Liver (tissue), 9 donors: ENCODE data around the gene COP1. TPM values are rescaled to one million over a fixed set of nuclear protein-coding genes. Genes with fewer than 3 reads are reported as not detected.

Experiments
- DNase-seq: peaks from one replicate; pipeline ENCODE4 v3.0.0-alpha.2; 2017; ENCODE audit warnings: low spot score
- H3K27ac ChIP-seq, 2 donors: one replicate each; pipeline ENCODE4 v1.7.0; 2013; ENCODE audit warnings: inconsistent platforms in 2 of 2, low read length in 2 of 2, control low read depth in 1 of 2, low read depth in 1 of 2, mild to moderate bottlenecking in 1 of 2
- H3K27me3 ChIP-seq, 4 donors: one replicate each; pipeline versions ENCODE4 v1.6.1 to v1.7.0; 2013; ENCODE audit warnings: low read length in 3 of 4, inconsistent platforms in 1 of 4, mild to moderate bottlenecking in 1 of 4, moderate library complexity in 1 of 4; ENCODE audit not compliant: control insufficient read depth in 4 of 4, insufficient read depth in 4 of 4
- H3K36me3 ChIP-seq, 4 donors: one replicate each; pipeline versions ENCODE4 v1.6.1 to v1.7.0; 2013; ENCODE audit warnings: low read length in 3 of 4, mild to moderate bottlenecking in 3 of 4, low read depth in 1 of 4, moderate library complexity in 1 of 4; ENCODE audit not compliant: control insufficient read depth in 4 of 4, insufficient read depth in 3 of 4
- H3K4me1 ChIP-seq, 4 donors: one replicate each; pipeline versions ENCODE4 v1.6.1 to v1.7.0; 2013; ENCODE audit warnings: low read length in 3 of 4, mild to moderate bottlenecking in 3 of 4, moderate library complexity in 1 of 4; ENCODE audit not compliant: control insufficient read depth in 4 of 4, insufficient read depth in 4 of 4
- H3K4me3 ChIP-seq, 3 donors: one replicate each; pipeline versions ENCODE4 v1.6.1 to v1.7.0; 2013; ENCODE audit warnings: low read length in 3 of 3, control low read depth in 1 of 3, low read depth in 1 of 3, mild to moderate bottlenecking in 1 of 3
- H3K9ac ChIP-seq, 2 donors: one replicate each; pipeline ENCODE4 v1.7.0; 2013; ENCODE audit warnings: low read length in 2 of 2, mild to moderate bottlenecking in 2 of 2, moderate library complexity in 2 of 2, control low read depth in 1 of 2, low read depth in 1 of 2
- H3K9me3 ChIP-seq, 4 donors: one replicate each; pipeline versions ENCODE4 v1.6.1 to v1.7.0; 2013; ENCODE audit warnings: low read length in 3 of 4; ENCODE audit not compliant: control insufficient read depth in 4 of 4
- ATF3 ChIP-seq: IDR thresholded peaks from 2 replicates; pipeline ENCODE4 v1.6.1; 2016; ENCODE audit warnings: antibody characterized with exemption
- CTCF ChIP-seq: fragments of 150-350 bp; IDR thresholded peaks from 2 replicates; pipeline ENCODE4 v1.5.1; 2017; ENCODE audit warnings: improper control_type of control experiment, low read depth, low read length; ENCODE audit not compliant: missing input control
- EGR1 ChIP-seq, 2 donors: IDR thresholded peaks; 2 replicates each; pipeline ENCODE4 v1.6.1; 2016 to 2018; ENCODE audit warnings: antibody characterized with exemption in 2 of 2, low read depth in 2 of 2
- FOXA1 ChIP-seq: IDR thresholded peaks from 2 replicates; pipeline ENCODE4 v1.6.1; 2016; ENCODE audit warnings: antibody characterized with exemption
- FOXA2 ChIP-seq: IDR thresholded peaks from 2 replicates; pipeline ENCODE4 v1.6.1; 2016; ENCODE audit warnings: antibody characterized with exemption
- GABPA ChIP-seq, 2 donors: IDR thresholded peaks in 1 of 2; conservative IDR thresholded peaks in 1 of 2; 2 replicates each; pipeline ENCODE4 v1.6.1; 2016; ENCODE audit warnings: antibody characterized with exemption in 2 of 2, mild to moderate bottlenecking in 1 of 2, moderate library complexity in 1 of 2
- HNF4A ChIP-seq, 2 donors: conservative IDR thresholded peaks; 2 replicates each; pipeline ENCODE4 v1.6.1; 2016; ENCODE audit warnings: antibody characterized with exemption in 2 of 2, mild to moderate bottlenecking in 2 of 2
- HNF4G ChIP-seq: IDR thresholded peaks from 2 replicates; pipeline ENCODE4 v1.6.1; 2016; ENCODE audit warnings: antibody characterized with exemption
- JUND ChIP-seq, 2 donors: IDR thresholded peaks; 2 replicates each; pipeline ENCODE4 v1.6.1; 2016; ENCODE audit warnings: antibody characterized with exemption in 2 of 2
- NR2F2 ChIP-seq: IDR thresholded peaks from 2 replicates; pipeline ENCODE4 v1.6.1; 2016; ENCODE audit warnings: antibody characterized with exemption
- RAD21 ChIP-seq, 2 donors: IDR thresholded peaks; 2 replicates each; pipeline ENCODE4 v1.6.1; 2016; ENCODE audit warnings: antibody characterized with exemption in 2 of 2, mild to moderate bottlenecking in 2 of 2
- RXRA ChIP-seq, 2 donors: IDR thresholded peaks; 2 replicates each; pipeline ENCODE4 v1.6.1; 2017 to 2018; ENCODE audit warnings: antibody characterized with exemption in 2 of 2, mild to moderate bottlenecking in 1 of 2
- TAF1 ChIP-seq: conservative IDR thresholded peaks from 2 replicates; pipeline ENCODE4 v1.6.1; 2016; ENCODE audit warnings: antibody characterized with exemption, mild to moderate bottlenecking
- YY1 ChIP-seq: IDR thresholded peaks from 2 replicates; pipeline ENCODE4 v1.6.1; 2016; ENCODE audit warnings: antibody characterized with exemption, mild to moderate bottlenecking
- ZBTB33 ChIP-seq: IDR thresholded peaks from 2 replicates; pipeline ENCODE4 v1.6.1; 2016; ENCODE audit warnings: antibody characterized with exemption
- WGBS: extraction: QIAGEN DNeasy Blood & Tissue Kit; methylation state at CpG from one replicate; pipeline ENCODE4 v1.1.7; 2013; 5-methylcytosine and 5-hydroxymethylcytosine counted together
- polyA plus RNA-seq, 2 donors: library from polyadenylated mRNA; stranded (reverse) in 1 of 2; unstranded in 1 of 2; fragments of 200-250 nt in 1 of 2; fragments of >200 nt in 1 of 2; fragmentation: Nextera tagmentation in 1 of 2; extraction: Ambion mirVana in 1 of 2; gene quantifications; one replicate each; pipeline versions ENCODE4 v1.2.1 to v1.2.3, GENCODE V29; 2013 to 2015
- total RNA-seq, 2 donors: library from RNA; depleted of rRNA; stranded (reverse); fragments of >200 nt; gene quantifications; one replicate each; pipeline ENCODE4 v1.2.3, GENCODE V29; 2014
- TF ChIP-seq, protein P1 (sequence below): IDR thresholded peaks from 2 replicates; pipeline ENCODE4 v1.6.1; 2016; ENCODE audit warnings: antibody characterized with exemption, mild to moderate bottlenecking
- TF ChIP-seq, protein P2 (sequence below): IDR thresholded peaks from 2 replicates; pipeline ENCODE4 v1.6.1; 2016; ENCODE audit warnings: antibody characterized with exemption
- donor health status: healthy.
- donor health status: healthy.
- donor health status: healthy.
- donor health status: healthy.
- donor health status: healthy.

Gene COP1
- total and polyA plus RNA-seq, 4 donors: 14.7 to 35.7 (median 22.5) TPM

DNA sequence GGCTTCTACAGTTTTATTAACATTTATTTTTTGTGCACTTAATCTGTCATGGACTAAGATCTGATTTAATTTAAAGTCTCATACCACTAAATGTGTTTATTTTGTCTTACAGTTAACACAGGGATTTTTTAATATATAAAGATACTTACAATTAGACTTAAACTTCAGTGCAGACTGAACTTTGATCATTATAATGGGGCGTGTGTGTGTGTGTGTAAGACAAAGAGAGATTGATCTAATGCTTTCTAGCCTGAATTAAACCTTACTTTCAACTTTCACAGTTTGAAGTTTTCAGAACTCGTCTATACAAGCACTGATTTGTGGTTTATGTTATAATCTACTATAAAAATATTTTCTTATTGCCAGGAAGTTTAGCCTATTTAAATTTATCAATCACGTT is 150.8 kb downstream of the COP1 start:
- Histone ChIP-seq H3K9me3 (no peaks in the 10 kb centered on the region), H3K9ac (no peak overlapping the region), H3K4me3 (no peak overlapping the region), H3K36me3 (no peaks in the 10 kb centered on the region), H3K27ac (no peak overlapping the region), H3K4me1 (no peaks in the 10 kb centered on the region), H3K27me3 (no peaks in the 10 kb centered on the region)
- TF ChIP-seq ATF3 (no peak), HNF4G (no peak), RAD21 (IDR thresholded peaks at IDR 0.05) (no peak), TAF1 (no peak), CTCF (no peak), GABPA (IDR thresholded peaks at IDR 0.05 in 1 of 2, conservative IDR thresholded peaks at IDR 0.05 in 1 of 2) (no peak), RXRA (IDR thresholded peaks at IDR 0.05) (no peak), FOXA1 (no peak), YY1 (no peak), FOXA2 (no peak), EGR1 (IDR thresholded peaks at IDR 0.05; ENCODE audit: low read depth in 2 of 2) (no peak), NR2F2 (no peak), HNF4A (conservative IDR thresholded peaks at IDR 0.05) (no peak)
- TF ChIP-seq, protein P1, sequence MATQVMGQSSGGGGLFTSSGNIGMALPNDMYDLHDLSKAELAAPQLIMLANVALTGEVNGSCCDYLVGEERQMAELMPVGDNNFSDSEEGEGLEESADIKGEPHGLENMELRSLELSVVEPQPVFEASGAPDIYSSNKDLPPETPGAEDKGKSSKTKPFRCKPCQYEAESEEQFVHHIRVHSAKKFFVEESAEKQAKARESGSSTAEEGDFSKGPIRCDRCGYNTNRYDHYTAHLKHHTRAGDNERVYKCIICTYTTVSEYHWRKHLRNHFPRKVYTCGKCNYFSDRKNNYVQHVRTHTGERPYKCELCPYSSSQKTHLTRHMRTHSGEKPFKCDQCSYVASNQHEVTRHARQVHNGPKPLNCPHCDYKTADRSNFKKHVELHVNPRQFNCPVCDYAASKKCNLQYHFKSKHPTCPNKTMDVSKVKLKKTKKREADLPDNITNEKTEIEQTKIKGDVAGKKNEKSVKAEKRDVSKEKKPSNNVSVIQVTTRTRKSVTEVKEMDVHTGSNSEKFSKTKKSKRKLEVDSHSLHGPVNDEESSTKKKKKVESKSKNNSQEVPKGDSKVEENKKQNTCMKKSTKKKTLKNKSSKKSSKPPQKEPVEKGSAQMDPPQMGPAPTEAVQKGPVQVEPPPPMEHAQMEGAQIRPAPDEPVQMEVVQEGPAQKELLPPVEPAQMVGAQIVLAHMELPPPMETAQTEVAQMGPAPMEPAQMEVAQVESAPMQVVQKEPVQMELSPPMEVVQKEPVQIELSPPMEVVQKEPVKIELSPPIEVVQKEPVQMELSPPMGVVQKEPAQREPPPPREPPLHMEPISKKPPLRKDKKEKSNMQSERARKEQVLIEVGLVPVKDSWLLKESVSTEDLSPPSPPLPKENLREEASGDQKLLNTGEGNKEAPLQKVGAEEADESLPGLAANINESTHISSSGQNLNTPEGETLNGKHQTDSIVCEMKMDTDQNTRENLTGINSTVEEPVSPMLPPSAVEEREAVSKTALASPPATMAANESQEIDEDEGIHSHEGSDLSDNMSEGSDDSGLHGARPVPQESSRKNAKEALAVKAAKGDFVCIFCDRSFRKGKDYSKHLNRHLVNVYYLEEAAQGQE: no peak
- TF ChIP-seq, protein P2, sequence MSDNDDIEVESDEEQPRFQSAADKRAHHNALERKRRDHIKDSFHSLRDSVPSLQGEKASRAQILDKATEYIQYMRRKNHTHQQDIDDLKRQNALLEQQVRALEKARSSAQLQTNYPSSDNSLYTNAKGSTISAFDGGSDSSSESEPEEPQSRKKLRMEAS: no peak
- DNase-seq: no peak
- WGBS: 71% methylated on average over 3 of the region's 3 CpGs

- no peak overlapping the region for H3K9ac ChIP-seq
- no peaks in the 10 kb centered on the region for H3K27me3 ChIP-seq
- no peak for TF ChIP-seq JUND (IDR thresholded peaks at IDR 0.05)
- no peak for TF ChIP-seq ZBTB33
- TF ChIP-seq GABPA (IDR thresholded peaks at IDR 0.05 in 1 of 2, conservative IDR thresholded peaks at IDR 0.05 in 1 of 2): no peak
- TF ChIP-seq FOXA2: no peak
- H3K4me1 ChIP-seq: no peaks in the 10 kb centered on the region
- H3K4me3 ChIP-seq: no peak overlapping the region
- H3K36me3 ChIP-seq: no peaks in the 10 kb centered on the region
- WGBS: 94% methylated on average over 1 of the region's 1 CpG
- DNase-seq: no peak
- no peaks in the 10 kb centered on the region for H3K9me3 ChIP-seq
- H3K27ac ChIP-seq: no peak overlapping the region
Observed at GRCh38 chr1:176055398-176055797, 151.7 kb downstream of the COP1 start.
